K562 (cell line): Measurements from ENCODE around the gene ANKRD44. TPM values are rescaled to one million over a fixed set of nuclear protein-coding genes. Genes with fewer than 3 reads are reported as not detected.

Experiments
- ATAC-seq: fragments of 200-7000 bp; cut with Tn5 transposase; 3 replicates; pipeline ENCODE4 v1.9.1; 2020; ENCODE audit warnings: moderate library complexity
- BruUV-seq: library from RNA; stranded (reverse); fragments of 400-500 nt; replicated peaks from 2 replicates; lab custom pipeline; 2021; lab: Mats Ljungman, UMichigan
- CTCF ChIA-PET: fragments of 300-600 bp; formaldehyde crosslinking; extraction: SDS; loops from one replicate; lab custom pipeline; 2021; ENCODE audit warnings: low intra/inter-chr PET ratio; lab: Yijun Ruan, JAX
- POLR2A ChIA-PET: fragments of 300-600, 350-650 bp; sonication (Branson Sonifier 250); formaldehyde crosslinking; extraction: SDS; loops from one replicate; lab custom pipeline; 2021; ENCODE audit warnings: antibody characterized with exemption, inconsistent platforms; lab: Yijun Ruan, JAX
- DNase-seq, 4 experiments: peaks; one replicate each; pipeline versions ENCODE4 v3.0.0 to v3.0.0-alpha.2; 2011 to 2018; ENCODE audit warnings: low spot score in 3 of 4, mixed read lengths in 3 of 4; ENCODE audit errors: extremely low read depth in 1 of 4
- FAIRE-seq: peaks from 2 replicates; lab custom pipeline; 2011; peaks lifted over from hg19 to GRCh38; lab: Jason Lieb, UNC
- H2AFZ ChIP-seq: 2 replicates; pipeline ENCODE4 v1.6.0; 2011; ENCODE audit warnings: low read depth, low read length, control low read depth, inconsistent platforms
- H3K27ac ChIP-seq: fragments of 200-600 bp; 3 replicates; pipeline ENCODE4 v1.8.0; 2011; ENCODE audit warnings: low read depth, mild to moderate bottlenecking, control low read depth, inconsistent platforms, low read length, moderate library complexity, mixed read lengths; ENCODE audit errors: extremely low read depth
- H3K27me3 ChIP-seq, 2 experiments: fragments of 300-600 bp in 1 of 2; 2 replicates in 1 of 2; 3 replicates in 1 of 2; pipeline versions ENCODE4 v1.6.0 to v1.8.0; 2011; ENCODE audit warnings: inconsistent platforms in 2 of 2, low read length in 2 of 2, mild to moderate bottlenecking in 1 of 2, mixed read lengths in 1 of 2, moderate library complexity in 1 of 2; ENCODE audit not compliant: control insufficient read depth in 2 of 2, insufficient read depth in 2 of 2
- H3K36me3 ChIP-seq: fragments of 300-600 bp; 3 replicates; pipeline ENCODE4 v1.8.0; 2011; ENCODE audit warnings: mild to moderate bottlenecking, low read length, inconsistent platforms; ENCODE audit not compliant: control insufficient read depth, insufficient read depth
- H3K4me1 ChIP-seq, 2 experiments: fragments of 200-600 bp in 1 of 2; replicated peaks in 1 of 2; 2 replicates in 1 of 2; 3 replicates in 1 of 2; pipeline versions ENCODE4 v1.5.1 to v1.8.0; 2011; ENCODE audit warnings: inconsistent platforms in 2 of 2, low read length in 2 of 2, mild to moderate bottlenecking in 1 of 2, mixed read lengths in 1 of 2, moderate library complexity in 1 of 2; ENCODE audit not compliant: control insufficient read depth in 2 of 2, insufficient read depth in 2 of 2
- H3K4me2 ChIP-seq: 2 replicates; pipeline ENCODE4 v1.6.1; 2011; ENCODE audit warnings: low read length, control low read depth, inconsistent platforms, mixed read lengths; ENCODE audit not compliant: insufficient read depth
- H3K4me3 ChIP-seq: fragments of 200-600 bp; sonication (generic), shearing (Covaris generic); 2 replicates; pipeline ENCODE4 v1.5.1; 2016; ENCODE audit warnings: control low read depth, inconsistent platforms
- H3K79me2 ChIP-seq: fragments of 200-600 bp; 3 replicates; pipeline ENCODE4 v1.8.0; 2011; ENCODE audit warnings: low read length, inconsistent platforms; ENCODE audit not compliant: control insufficient read depth, insufficient read depth
- H3K9ac ChIP-seq, 2 experiments: 2 replicates each; pipeline versions ENCODE4 v1.6.0 to v1.6.1; 2011; ENCODE audit warnings: low read depth in 2 of 2, low read length in 2 of 2, control low read depth in 1 of 2, inconsistent platforms in 1 of 2, mild to moderate bottlenecking in 1 of 2, mixed read lengths in 1 of 2; ENCODE audit not compliant: insufficient read depth in 1 of 2
- H3K9me1 ChIP-seq: one replicate; pipeline ENCODE4 v1.6.0; 2011; ENCODE audit warnings: inconsistent platforms, mild to moderate bottlenecking, low read length, moderate library complexity; ENCODE audit not compliant: control insufficient read depth, insufficient read depth
- H3K9me3 ChIP-seq: replicated peaks from 2 replicates; pipeline ENCODE4 v1.5.1; 2011; ENCODE audit warnings: low read depth, low read length, inconsistent platforms; ENCODE audit not compliant: control insufficient read depth, insufficient read depth
- H4K20me1 ChIP-seq: replicated peaks from 2 replicates; pipeline ENCODE4 v1.6.1; 2011; ENCODE audit warnings: low read length, inconsistent platforms, mixed read lengths; ENCODE audit not compliant: control insufficient read depth, insufficient read depth
- ARID2 ChIP-seq: fragments of 450-650 bp; IDR thresholded peaks from 2 replicates; pipeline ENCODE4 v1.6.1; 2017; ENCODE audit warnings: antibody characterized with exemption, mild to moderate bottlenecking
- ARID3A ChIP-seq: IDR thresholded peaks from 2 replicates; pipeline ENCODE4 v1.6.1; 2012; ENCODE audit warnings: low read depth, low read length, improper control_type of control experiment, borderline replicate concordance
- ASH1L ChIP-seq: fragments of 450-650 bp; IDR thresholded peaks from 2 replicates; pipeline ENCODE4 v1.6.1; 2018; ENCODE audit warnings: borderline replicate concordance, mild to moderate bottlenecking, low read depth; ENCODE audit not compliant: partially characterized antibody
- ATF1 ChIP-seq, 2 experiments: fragments of 450-650 bp in 1 of 2; IDR thresholded peaks; 2 replicates each; pipeline ENCODE4 v1.6.1; 2016; ENCODE audit warnings: missing compliant biosample characterization in 1 of 2, missing genetic modification characterization in 1 of 2
- BRD4 ChIP-seq: fragments of 200-600 bp; sonication (generic); IDR thresholded peaks from 2 replicates; pipeline ENCODE4 v1.6.1; 2017; ENCODE audit warnings: inconsistent platforms
- CSDE1 ChIP-seq, 2 experiments: fragments of 450-650 bp; IDR thresholded peaks; 2 replicates each; pipeline ENCODE4 v1.6.1; 2016; ENCODE audit warnings: mild to moderate bottlenecking in 1 of 2
- ERF ChIP-seq: fragments of 450-650 bp; formaldehyde crosslinking; IDR thresholded peaks from 2 replicates; pipeline ENCODE4 v1.4.0; 2020; ENCODE audit warnings: mild to moderate bottlenecking, mixed read lengths
- FOXP1 ChIP-seq: sonication (generic); formaldehyde crosslinking; IDR thresholded peaks from 2 replicates; pipeline ENCODE4 v1.8.0; 2022; ENCODE audit warnings: mild to moderate bottlenecking, missing genetic modification reagents
- GATAD2B ChIP-seq: fragments of 450-650 bp; IDR thresholded peaks from 2 replicates; pipeline ENCODE4 v1.6.1; 2017; ENCODE audit warnings: mild to moderate bottlenecking, borderline replicate concordance
- HDAC8 ChIP-seq: fragments of 450-650 bp; IDR thresholded peaks from 2 replicates; pipeline ENCODE4 v1.6.1; 2016; ENCODE audit warnings: mild to moderate bottlenecking, missing genetic modification characterization, moderate library complexity, missing compliant biosample characterization
- HNRNPLL ChIP-seq: fragments of 200-400 bp; formaldehyde crosslinking; IDR thresholded peaks from 2 replicates; pipeline ENCODE4 v1.6.1; 2017; ENCODE audit warnings: low read length, low read depth, mild to moderate bottlenecking; ENCODE audit not compliant: poor library complexity, severe bottlenecking
- IFI16 ChIP-seq: fragments of 250-450 bp; sonication (Bioruptor Pico); IDR thresholded peaks from 2 replicates; pipeline ENCODE4 v2.1.2; 2022; ENCODE audit warnings: mild to moderate bottlenecking, inconsistent platforms
- NCOR1 ChIP-seq: fragments of 450-650 bp; IDR thresholded peaks from 2 replicates; pipeline ENCODE4 v1.6.1; 2016; ENCODE audit warnings: mild to moderate bottlenecking, moderate library complexity
- OTX1 ChIP-seq: fragments of 450-650 bp; formaldehyde crosslinking; IDR thresholded peaks from 2 replicates; pipeline ENCODE4 v1.4.0; 2022; ENCODE audit warnings: mild to moderate bottlenecking
- SFPQ ChIP-seq: fragments of 200-400 bp; formaldehyde crosslinking; IDR thresholded peaks from 2 replicates; pipeline ENCODE4 v1.6.1; 2017; ENCODE audit warnings: mild to moderate bottlenecking, low read depth, low read length, moderate library complexity
- SPI1 ChIP-seq: IDR thresholded peaks from 2 replicates; pipeline ENCODE4 v1.6.1; 2011; ENCODE audit warnings: low read depth, low read length, control low read depth, borderline replicate concordance
- U2AF1 ChIP-seq: fragments of 200-400 bp; formaldehyde crosslinking; optimal IDR thresholded peaks from 2 replicates; pipeline ENCODE3; 2017; ENCODE audit warnings: mild to moderate bottlenecking, low read depth, low read length, moderate library complexity
- ZBTB17 ChIP-seq: fragments of 450-650 bp; formaldehyde crosslinking; IDR thresholded peaks from 2 replicates; pipeline ENCODE4 v1.4.0; 2020; ENCODE audit warnings: mild to moderate bottlenecking
- ZNF263 ChIP-seq: sonication (generic); formaldehyde crosslinking; IDR thresholded peaks from 2 replicates; pipeline ENCODE4 v1.8.0; 2022; ENCODE audit warnings: mild to moderate bottlenecking, missing genetic modification reagents, borderline replicate concordance
- ZNF354B ChIP-seq: fragments of 250-450 bp; sonication (Bioruptor Pico); IDR thresholded peaks from 2 replicates; pipeline ENCODE4 v1.4.0; 2020
- ZNF717 ChIP-seq: fragments of 250-450 bp; sonication (Bioruptor Pico); IDR thresholded peaks from 2 replicates; pipeline ENCODE4 v1.5.0; 2021
- WGBS: fragments of 100-300 bp; shearing (Covaris generic); methylation state at CpG from one replicate; pipeline ENCODE4 v1.1.6; 2016; ENCODE audit warnings: low coverage, mixed read lengths; ENCODE audit not compliant: insufficient coverage; ENCODE audit errors: missing lambda C conversion rate; 5-methylcytosine and 5-hydroxymethylcytosine counted together
- in situ Hi-C: fragments of 300-500 bp; cut with MboI; formaldehyde crosslinking; loops from 4 replicates; pipeline ENCODE4 v1.15.0; 2018; ENCODE audit warnings: inconsistent platforms, mixed read lengths
- intact Hi-C: fragments of 100-400 bp; cut with micrococcal nuclease; formaldehyde crosslinking; loops from 2 replicates; pipeline ENCODE4 v1.14.2; 2022
- polyA plus RNA-seq, 8 experiments: library from polyadenylated mRNA; depleted of rRNA in 4 of 8; stranded (reverse) in 5 of 8; unstranded in 3 of 8; fragments of >200 nt; fragmentation: Nextera tagmentation in 2 of 8; fragmentation: Illumina TruSeq in 1 of 8; extraction: Ambion mirVana in 2 of 8; extraction: Trizol in 1 of 8; gene quantifications; 2 replicates each; pipeline versions ENCODE4 v1.2.1 to v1.2.3, GENCODE V29; 2011 to 2014; ENCODE audit warnings: inconsistent platforms in 1 of 8, missing spikeins in 1 of 8
- total RNA-seq, 7 experiments: library from RNA; depleted of rRNA in 6 of 7; stranded (reverse); fragments of >200 nt in 6 of 7; fragmentation: Illumina TruSeq in 2 of 7; extraction: Trizol in 2 of 7; gene quantifications; 2 replicates each; pipeline versions ENCODE4 v1.2.1 to v1.2.3, GENCODE V29; 2011 to 2021; ENCODE audit warnings: low replicate concordance in 1 of 7

The ANKRD44 gene
- total and polyA plus RNA-seq, 9 of the 15 experiments (the other 6 are each of a cell fraction or from before 2014, with no cell fraction given), result 0.03 to 0.64 (median 0.07) TPM; not detected in 3

GRCh38 chr2:197235711-197236110, 74.9 kb downstream of the ANKRD44 start (continued):
- TF ChIP-seq HNRNPLL (no peak), SPI1 (no peak), OTX1 (CRISPR knock-in tag) (no peak), HDAC8 (tag) (no peak), NCOR1 (no peak), IFI16 (CRISPR knock-in tag) (no peak), ZNF717 (no peak)
- TF ChIP-seq, all 486 proteins: peak for 0

GRCh38 chr2:197234671-197235191, 75.8 kb downstream of the ANKRD44 start:
- no peaks in the 10 kb centered on the region for H3K9me3 ChIP-seq
- no peak overlapping the region for H3K27ac ChIP-seq
- no peak for DNase-seq
- no peak for FAIRE-seq
- CTCF ChIA-PET, result no interaction called here
- in situ Hi-C loops, result no loop called here
- H3K79me2 ChIP-seq, result no peaks in the 10 kb centered on the region
- 2% methylated on average over 4 of the region's 4 CpGs for WGBS
- ATAC-seq, result no peak
- no peak overlapping the region for H3K4me2 ChIP-seq
- H3K4me1 ChIP-seq, result no peaks in the 10 kb centered on the region; a peak in 1 of 5 replicates
- H3K9ac ChIP-seq, result no peak overlapping the region
- no peaks in the 10 kb centered on the region for H3K9me1 ChIP-seq
- no peaks in the 10 kb centered on the region for H3K36me3 ChIP-seq
- no peaks in the 10 kb centered on the region; a peak in 2 of 5 replicates for H3K27me3 ChIP-seq
- no peaks in the 10 kb centered on the region for H4K20me1 ChIP-seq
- no peak overlapping the region for H2AFZ ChIP-seq
- H3K4me3 ChIP-seq, result no peak overlapping the region
- TF ChIP-seq U2AF1 (no peak), ATF1 (CRISPR knock-in tag; IDR thresholded peaks at IDR 0.05) (no peak), ATF1 (tag; IDR thresholded peaks at IDR 0.05) (no peak), ZNF354B (no peak), ARID2 (no peak), ARID3A (no peak), BRD4 (no peak), ZNF263 (CRISPR knock-in tag) (no peak), CSDE1 (IDR thresholded peaks at IDR 0.05) (no peak), FOXP1 (CRISPR knock-in tag) (no peak), ZBTB17 (CRISPR knock-in tag) (no peak), SFPQ (no peak), GATAD2B (no peak), ERF (CRISPR knock-in tag) (no peak), ASH1L (no peak)
- TF ChIP-seq, all 486 proteins: peak for 0
- POLR2A ChIA-PET, result no interaction called here
- intact Hi-C loops, result no loop called here
- BruUV-seq, result no TSS peak
